SK-N-SH (cell line): ENCODE data around the gene WDR45. TPM values are rescaled to one million over a fixed set of nuclear protein-coding genes. Genes with fewer than 3 reads are reported as not detected.

Experiments
- CTCF ChIA-PET: fragments of 300-600, 350-600 bp; formaldehyde crosslinking; extraction: SDS; loops from one replicate; lab custom pipeline; 2021; lab: Yijun Ruan, JAX
- POLR2A ChIA-PET: fragments of 350-600 bp; sonication (Branson Sonifier 250); formaldehyde crosslinking; extraction: SDS; loops from one replicate; lab custom pipeline; 2020; ENCODE audit warnings: antibody characterized with exemption, inconsistent platforms; lab: Yijun Ruan, JAX
- DNase-seq: peaks from one replicate; pipeline ENCODE4 v3.0.0; 2012
- H2AFZ ChIP-seq: fragments of 200-600 bp; sonication (generic); 2 replicates; pipeline ENCODE4 v1.8.1; 2016; ENCODE audit warnings: antibody characterized with exemption, mild to moderate bottlenecking, low read depth
- H3F3A ChIP-seq: fragments of 200-600 bp; sonication (generic); replicated peaks from 2 replicates; pipeline ENCODE3; 2016; ENCODE audit warnings: antibody characterized with exemption, mild to moderate bottlenecking; ENCODE audit not compliant: insufficient read depth
- H3K27ac ChIP-seq, 2 experiments: fragments of 200-500 bp in 1 of 2; fragments of 200-600 bp in 1 of 2; sonication (Bioruptor generic) in 1 of 2; sonication (generic), shearing (Covaris generic) in 1 of 2; 2 replicates each; pipeline versions ENCODE4 v1.5.1 to v1.6.1; 2014 to 2016; ENCODE audit warnings: low read depth in 2 of 2, inconsistent platforms in 1 of 2, low read length in 1 of 2, mild to moderate bottlenecking in 1 of 2, mixed read lengths in 1 of 2
- H3K27me3 ChIP-seq: fragments of 200-600 bp; sonication (generic), shearing (Covaris generic); 2 replicates; pipeline ENCODE4 v1.6.1; 2016; ENCODE audit warnings: mixed run types; ENCODE audit not compliant: insufficient read depth
- H3K36me3 ChIP-seq, 2 experiments: fragments of 200-500 bp in 1 of 2; fragments of 200-600 bp in 1 of 2; sonication (Bioruptor generic) in 1 of 2; sonication (generic) in 1 of 2; replicated peaks in 1 of 2; 2 replicates each; pipeline versions ENCODE3 to v1.5.1; 2014 to 2016; ENCODE audit warnings: low read length in 1 of 2, mild to moderate bottlenecking in 1 of 2; ENCODE audit not compliant: insufficient read depth in 2 of 2, control insufficient read depth in 1 of 2
- H3K4me1 ChIP-seq, 2 experiments: fragments of 200-500 bp in 1 of 2; fragments of 200-600 bp in 1 of 2; sonication (Bioruptor generic) in 1 of 2; sonication (generic), shearing (Covaris generic) in 1 of 2; 2 replicates each; pipeline versions ENCODE4 v1.5.1 to v1.6.1; 2014 to 2016; ENCODE audit warnings: low read depth in 1 of 2, low read length in 1 of 2, mixed run types in 1 of 2; ENCODE audit not compliant: insufficient read depth in 2 of 2, control insufficient read depth in 1 of 2
- H3K4me2 ChIP-seq: fragments of 200-600 bp; sonication (generic), shearing (Covaris generic); 2 replicates; pipeline ENCODE4 v1.6.1; 2017; ENCODE audit warnings: mixed run types
- H3K4me3 ChIP-seq, 2 experiments: fragments of 200-500 bp in 1 of 2; fragments of 200-600 bp in 1 of 2; sonication (Bioruptor generic) in 1 of 2; sonication (generic), shearing (Covaris generic) in 1 of 2; 2 replicates each; pipeline versions ENCODE4 v1.5.1 to v1.8.1; 2014 to 2016; ENCODE audit warnings: low read depth in 2 of 2, inconsistent platforms in 1 of 2, low read length in 1 of 2, mild to moderate bottlenecking in 1 of 2, mixed read lengths in 1 of 2, moderate library complexity in 1 of 2
- H3K79me2 ChIP-seq: fragments of 200-600 bp; sonication (generic); 2 replicates; pipeline ENCODE4 v1.8.1; 2017; ENCODE audit warnings: mild to moderate bottlenecking; ENCODE audit not compliant: insufficient read depth
- H3K9ac ChIP-seq: fragments of 200-600 bp; sonication (generic); 2 replicates; pipeline ENCODE4 v1.6.1; 2017; ENCODE audit warnings: mixed run types
- H3K9me2 ChIP-seq: fragments of 200-600 bp; sonication (generic); 2 replicates; pipeline ENCODE4 v1.6.1; 2017; ENCODE audit warnings: mixed run types
- H3K9me3 ChIP-seq: fragments of 200-600 bp; sonication (generic); 2 replicates; pipeline ENCODE4 v1.6.1; 2017; ENCODE audit warnings: mixed run types, mild to moderate bottlenecking, moderate library complexity
- H4K20me1 ChIP-seq: fragments of 200-600 bp; sonication (generic); 2 replicates; pipeline ENCODE4 v1.6.1; 2017; ENCODE audit warnings: mild to moderate bottlenecking, mixed run types; ENCODE audit not compliant: insufficient read depth
- REST ChIP-seq: IDR thresholded peaks from 2 replicates; pipeline ENCODE4 v1.6.1; 2012; ENCODE audit warnings: mild to moderate bottlenecking, low read depth, low read length, moderate library complexity
- SIN3A ChIP-seq: IDR thresholded peaks from 2 replicates; pipeline ENCODE4 v1.6.1; 2012; ENCODE audit warnings: low read depth, mild to moderate bottlenecking, low read length, moderate library complexity, borderline replicate concordance
- TAF1 ChIP-seq: IDR thresholded peaks from 2 replicates; pipeline ENCODE4 v1.6.1; 2012; ENCODE audit warnings: low read depth, mild to moderate bottlenecking, low read length, moderate library complexity, borderline replicate concordance
- TEAD4 ChIP-seq: IDR thresholded peaks from 2 replicates; pipeline ENCODE4 v1.4.0; 2012; ENCODE audit warnings: mild to moderate bottlenecking, borderline replicate concordance; ENCODE audit not compliant: insufficient read depth
- WGBS: methylation state at CpG from one replicate; pipeline ENCODE4 v1.1.6; 2017; ENCODE audit warnings: low lambda C conversion rate; 5-methylcytosine and 5-hydroxymethylcytosine counted together
- polyA plus RNA-seq, 3 experiments: library from polyadenylated mRNA; depleted of rRNA; stranded (reverse); fragments of >200 nt; gene quantifications; 2 replicates each; pipeline ENCODE4 v1.2.3, GENCODE V29; 2012
- TF ChIP-seq, protein P1 (sequence below): IDR thresholded peaks from 2 replicates; pipeline ENCODE4; 2012
- TF ChIP-seq, protein P2 (sequence below): fragments of 200-600 bp; sonication (generic); IDR thresholded peaks from 2 replicates; pipeline ENCODE4 v1.6.1; 2017; ENCODE audit warnings: antibody characterized with exemption, mild to moderate bottlenecking, moderate library complexity

The WDR45 gene
- polyA plus RNA-seq, 1 of the 3 experiments (the other 2 are of a cell fraction): 108 TPM

DNA sequence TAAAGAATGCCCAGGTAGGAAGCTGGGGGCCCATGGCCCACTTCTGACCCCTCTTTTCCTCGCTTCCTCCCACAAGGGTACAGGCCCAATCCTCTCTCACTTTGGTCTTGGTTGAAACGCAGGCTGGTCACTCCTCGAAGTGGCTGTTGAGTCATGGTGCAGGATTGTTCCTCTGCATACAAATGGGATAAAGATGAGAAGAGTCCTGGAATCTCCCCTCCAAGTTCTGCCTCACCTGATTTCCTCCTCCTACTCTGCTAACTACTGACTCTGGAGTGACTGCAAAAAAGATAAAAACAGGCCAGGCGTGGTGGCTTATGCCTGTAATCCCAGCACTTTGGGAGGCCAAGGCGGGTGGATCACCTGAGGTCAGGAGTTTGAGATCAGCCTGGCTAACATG is 1.7 kb downstream of the WDR45 start:
- no peak for DNase-seq
- Histone ChIP-seq H3K27me3 (no peaks in the 10 kb centered on the region; the same call in 1 of the 2 replicates), H3F3A (no peaks in the 10 kb centered on the region), H3K4me3 (no peak overlapping the region), H3K9me2 (no peaks in the 10 kb centered on the region), H3K79me2 (peaks cover 12% of the 10 kb centered on the region), H3K27ac (no peak overlapping the region), H3K4me1 (peaks cover 0 to 8% of the 10 kb centered on the region in 2 experiments; a peak in 1 of 4 replicates), H2AFZ (no peak overlapping the region), H3K9ac (no peak overlapping the region), H3K4me2 (no peak overlapping the region), H3K36me3 (peaks cover 0 to 3% of the 10 kb centered on the region in 2 experiments), H4K20me1 (no peaks in the 10 kb centered on the region), H3K9me3 (no peaks in the 10 kb centered on the region)
- POLR2A ChIA-PET: no interaction called here
- CTCF ChIA-PET: interaction anchor here (0.6 kb wide), 1 partner anchor 17 kb away, joined by 3 read pairs; no protein-coding TSS in a partner anchor
- WGBS: 65% methylated on average over 5 of the region's 5 CpGs
- TF ChIP-seq TEAD4: no peak
- TF ChIP-seq SIN3A: no peak
- TF ChIP-seq, protein P1, sequence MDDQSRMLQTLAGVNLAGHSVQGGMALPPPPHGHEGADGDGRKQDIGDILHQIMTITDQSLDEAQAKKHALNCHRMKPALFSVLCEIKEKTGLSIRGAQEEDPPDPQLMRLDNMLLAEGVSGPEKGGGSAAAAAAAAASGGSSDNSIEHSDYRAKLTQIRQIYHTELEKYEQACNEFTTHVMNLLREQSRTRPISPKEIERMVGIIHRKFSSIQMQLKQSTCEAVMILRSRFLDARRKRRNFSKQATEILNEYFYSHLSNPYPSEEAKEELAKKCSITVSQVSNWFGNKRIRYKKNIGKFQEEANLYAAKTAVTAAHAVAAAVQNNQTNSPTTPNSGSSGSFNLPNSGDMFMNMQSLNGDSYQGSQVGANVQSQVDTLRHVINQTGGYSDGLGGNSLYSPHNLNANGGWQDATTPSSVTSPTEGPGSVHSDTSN: no peak
- TF ChIP-seq, protein P2, sequence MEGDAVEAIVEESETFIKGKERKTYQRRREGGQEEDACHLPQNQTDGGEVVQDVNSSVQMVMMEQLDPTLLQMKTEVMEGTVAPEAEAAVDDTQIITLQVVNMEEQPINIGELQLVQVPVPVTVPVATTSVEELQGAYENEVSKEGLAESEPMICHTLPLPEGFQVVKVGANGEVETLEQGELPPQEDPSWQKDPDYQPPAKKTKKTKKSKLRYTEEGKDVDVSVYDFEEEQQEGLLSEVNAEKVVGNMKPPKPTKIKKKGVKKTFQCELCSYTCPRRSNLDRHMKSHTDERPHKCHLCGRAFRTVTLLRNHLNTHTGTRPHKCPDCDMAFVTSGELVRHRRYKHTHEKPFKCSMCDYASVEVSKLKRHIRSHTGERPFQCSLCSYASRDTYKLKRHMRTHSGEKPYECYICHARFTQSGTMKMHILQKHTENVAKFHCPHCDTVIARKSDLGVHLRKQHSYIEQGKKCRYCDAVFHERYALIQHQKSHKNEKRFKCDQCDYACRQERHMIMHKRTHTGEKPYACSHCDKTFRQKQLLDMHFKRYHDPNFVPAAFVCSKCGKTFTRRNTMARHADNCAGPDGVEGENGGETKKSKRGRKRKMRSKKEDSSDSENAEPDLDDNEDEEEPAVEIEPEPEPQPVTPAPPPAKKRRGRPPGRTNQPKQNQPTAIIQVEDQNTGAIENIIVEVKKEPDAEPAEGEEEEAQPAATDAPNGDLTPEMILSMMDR: no peak

DNA sequence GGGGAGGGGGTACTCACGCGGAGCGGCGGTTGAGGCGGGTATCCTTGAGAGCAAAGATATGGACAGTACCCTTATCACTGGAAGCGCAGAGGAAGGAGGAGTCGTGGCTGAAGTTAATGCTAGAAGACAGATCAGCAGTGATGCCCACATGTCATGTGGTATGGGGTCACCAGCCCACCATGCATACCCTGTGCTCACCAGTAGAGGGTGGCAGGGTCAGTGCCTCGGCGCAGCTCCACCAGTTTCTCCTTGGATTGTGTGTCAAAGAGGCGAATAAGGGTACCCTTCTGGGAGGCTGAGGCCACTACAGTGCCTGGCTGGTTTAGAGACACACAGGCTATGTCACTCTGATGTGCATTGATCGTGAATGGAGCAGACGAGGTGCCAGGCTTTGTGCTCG is 4.3 kb downstream of the WDR45 start:
- Histone ChIP-seq H3K36me3 (peaks cover 0 to 3% of the 10 kb centered on the region in 2 experiments), H4K20me1 (0 out of 2 replicates have a peak, but pooled peaks cover 5% of the 10 kb centered on the region), H3F3A (no peaks in the 10 kb centered on the region), H3K9me3 (no peaks in the 10 kb centered on the region), H3K27ac (no peak overlapping the region), H3K4me2 (no peak overlapping the region), H2AFZ (no peak overlapping the region), H3K9me2 (no peaks in the 10 kb centered on the region), H3K79me2 (peaks cover 28% of the 10 kb centered on the region), H3K9ac (no peak overlapping the region), H3K27me3 (no peaks in the 10 kb centered on the region), H3K4me3 (no peak overlapping the region), H3K4me1 (peaks cover 0 to 13% of the 10 kb centered on the region in 2 experiments; a peak in 1 of 4 replicates)
- no peak for DNase-seq
- ChIA-PET CTCF (no interaction called here), POLR2A (no interaction called here)
- TF ChIP-seq REST: no peak
- TF ChIP-seq TAF1: no peak
- TF ChIP-seq, protein P2: peak; percentile 15; the same call in 1 of the 2 replicates
- WGBS: 80% methylated on average over 10 of the region's 13 CpGs
